Thyroid gland (tissue), 4 donors: ENCODE data around the gene MKI67.

Experiments used
- POLR2A ChIP-seq, 2 donors: fragments of 450-650 bp; IDR thresholded peaks; one replicate each; pipeline ENCODE4 v1.6.1; 2017; ENCODE audit warnings: antibody characterized with exemption in 2 of 2, mild to moderate bottlenecking in 2 of 2, moderate library complexity in 1 of 2
- TF ChIP-seq, protein P1 (sequence below), 6 experiments: fragments of 200-600 bp in 3 of 6; fragments of 450-650 bp in 3 of 6; sonication (generic) in 3 of 6; IDR thresholded peaks; one replicate each; pipeline ENCODE4 v1.5.1; 2016 to 2019; ENCODE audit warnings: antibody characterized with exemption in 6 of 6, mild to moderate bottlenecking in 2 of 6, inconsistent platforms in 1 of 6, moderate library complexity in 1 of 6

DNA sequence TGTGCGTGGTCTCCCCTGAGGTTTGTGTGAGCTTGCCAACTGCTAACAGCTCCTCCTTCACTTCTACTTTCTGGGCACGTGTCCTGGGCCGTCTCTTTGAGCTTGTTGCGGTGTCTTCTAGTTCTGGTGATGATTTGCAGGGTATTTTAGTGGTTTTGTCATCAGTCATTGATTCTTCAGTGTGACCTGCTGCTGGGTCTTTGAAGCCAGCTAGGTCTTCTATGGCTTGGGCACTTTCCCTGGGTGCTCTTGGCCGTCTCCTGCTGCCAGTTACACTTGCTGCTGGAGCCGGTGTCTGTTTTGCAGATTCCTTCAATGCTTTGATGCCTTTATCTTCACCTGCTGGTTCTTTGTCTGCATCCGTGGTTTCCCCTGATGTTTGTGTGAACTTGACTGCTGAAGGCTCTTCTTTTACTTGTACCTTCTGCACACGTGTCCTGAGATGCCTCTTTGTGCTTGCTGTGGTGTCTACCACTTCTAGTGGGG lies 23.0 kb downstream of the MKI67 start:
- TF ChIP-seq, protein P1, sequence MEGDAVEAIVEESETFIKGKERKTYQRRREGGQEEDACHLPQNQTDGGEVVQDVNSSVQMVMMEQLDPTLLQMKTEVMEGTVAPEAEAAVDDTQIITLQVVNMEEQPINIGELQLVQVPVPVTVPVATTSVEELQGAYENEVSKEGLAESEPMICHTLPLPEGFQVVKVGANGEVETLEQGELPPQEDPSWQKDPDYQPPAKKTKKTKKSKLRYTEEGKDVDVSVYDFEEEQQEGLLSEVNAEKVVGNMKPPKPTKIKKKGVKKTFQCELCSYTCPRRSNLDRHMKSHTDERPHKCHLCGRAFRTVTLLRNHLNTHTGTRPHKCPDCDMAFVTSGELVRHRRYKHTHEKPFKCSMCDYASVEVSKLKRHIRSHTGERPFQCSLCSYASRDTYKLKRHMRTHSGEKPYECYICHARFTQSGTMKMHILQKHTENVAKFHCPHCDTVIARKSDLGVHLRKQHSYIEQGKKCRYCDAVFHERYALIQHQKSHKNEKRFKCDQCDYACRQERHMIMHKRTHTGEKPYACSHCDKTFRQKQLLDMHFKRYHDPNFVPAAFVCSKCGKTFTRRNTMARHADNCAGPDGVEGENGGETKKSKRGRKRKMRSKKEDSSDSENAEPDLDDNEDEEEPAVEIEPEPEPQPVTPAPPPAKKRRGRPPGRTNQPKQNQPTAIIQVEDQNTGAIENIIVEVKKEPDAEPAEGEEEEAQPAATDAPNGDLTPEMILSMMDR (IDR thresholded peaks at IDR 0.05): no peak
- TF ChIP-seq POLR2A (IDR thresholded peaks at IDR 0.05): no peak
